Coronary artery (tissue), 2 donors: ENCODE data around the gene KIAA0408.
"Not testable (repeated sequence)": the region's sequence is repeated elsewhere in the genome, so short reads cannot be mapped to it uniquely, and the experiment has no call there.

ENCODE experiments used
- DNase-seq: peaks from one replicate; pipeline ENCODE4 v3.0.0-alpha.2; 2017; ENCODE audit warnings: low spot score
- H3K27ac ChIP-seq, 2 donors: fragments of 200-600 bp; sonication (generic); one replicate each; pipeline ENCODE4 v1.5.1; 2016 to 2019
- H3K4me3 ChIP-seq: fragments of 200-600 bp; sonication (generic); 2 replicates; pipeline ENCODE4 v1.5.1; 2016; ENCODE audit warnings: mild to moderate bottlenecking, moderate library complexity
- TF ChIP-seq, protein P1 (sequence below): fragments of 200-600 bp; sonication (generic); IDR thresholded peaks from one replicate; pipeline ENCODE4 v1.5.1; 2019; ENCODE audit warnings: antibody characterized with exemption

The KIAA0408 gene

DNA sequence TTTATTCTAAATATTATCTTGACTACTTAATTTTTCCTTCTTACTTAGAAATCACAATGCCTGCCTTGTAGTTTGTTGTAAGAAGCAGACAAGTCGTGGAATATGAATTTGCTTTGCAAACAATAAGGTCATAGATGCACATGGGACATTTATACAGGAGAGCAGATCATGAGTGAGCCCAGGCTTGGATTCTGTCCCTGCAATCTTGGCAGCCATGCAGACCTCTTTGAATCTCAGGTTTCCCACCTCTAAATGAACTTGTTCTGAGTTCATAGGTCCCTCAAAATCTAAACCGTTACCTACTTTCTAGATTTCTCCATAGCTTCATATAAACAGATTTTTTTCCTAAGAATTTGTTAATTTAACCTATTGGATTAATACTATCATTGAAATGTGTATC lies 19.5 kb downstream of the KIAA0408 start:
- DNase-seq = no peak
- Histone ChIP-seq H3K27ac (no peak overlapping the region), H3K4me3 (no peak overlapping the region)
- TF ChIP-seq, protein P1, sequence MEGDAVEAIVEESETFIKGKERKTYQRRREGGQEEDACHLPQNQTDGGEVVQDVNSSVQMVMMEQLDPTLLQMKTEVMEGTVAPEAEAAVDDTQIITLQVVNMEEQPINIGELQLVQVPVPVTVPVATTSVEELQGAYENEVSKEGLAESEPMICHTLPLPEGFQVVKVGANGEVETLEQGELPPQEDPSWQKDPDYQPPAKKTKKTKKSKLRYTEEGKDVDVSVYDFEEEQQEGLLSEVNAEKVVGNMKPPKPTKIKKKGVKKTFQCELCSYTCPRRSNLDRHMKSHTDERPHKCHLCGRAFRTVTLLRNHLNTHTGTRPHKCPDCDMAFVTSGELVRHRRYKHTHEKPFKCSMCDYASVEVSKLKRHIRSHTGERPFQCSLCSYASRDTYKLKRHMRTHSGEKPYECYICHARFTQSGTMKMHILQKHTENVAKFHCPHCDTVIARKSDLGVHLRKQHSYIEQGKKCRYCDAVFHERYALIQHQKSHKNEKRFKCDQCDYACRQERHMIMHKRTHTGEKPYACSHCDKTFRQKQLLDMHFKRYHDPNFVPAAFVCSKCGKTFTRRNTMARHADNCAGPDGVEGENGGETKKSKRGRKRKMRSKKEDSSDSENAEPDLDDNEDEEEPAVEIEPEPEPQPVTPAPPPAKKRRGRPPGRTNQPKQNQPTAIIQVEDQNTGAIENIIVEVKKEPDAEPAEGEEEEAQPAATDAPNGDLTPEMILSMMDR = no peak

DNA sequence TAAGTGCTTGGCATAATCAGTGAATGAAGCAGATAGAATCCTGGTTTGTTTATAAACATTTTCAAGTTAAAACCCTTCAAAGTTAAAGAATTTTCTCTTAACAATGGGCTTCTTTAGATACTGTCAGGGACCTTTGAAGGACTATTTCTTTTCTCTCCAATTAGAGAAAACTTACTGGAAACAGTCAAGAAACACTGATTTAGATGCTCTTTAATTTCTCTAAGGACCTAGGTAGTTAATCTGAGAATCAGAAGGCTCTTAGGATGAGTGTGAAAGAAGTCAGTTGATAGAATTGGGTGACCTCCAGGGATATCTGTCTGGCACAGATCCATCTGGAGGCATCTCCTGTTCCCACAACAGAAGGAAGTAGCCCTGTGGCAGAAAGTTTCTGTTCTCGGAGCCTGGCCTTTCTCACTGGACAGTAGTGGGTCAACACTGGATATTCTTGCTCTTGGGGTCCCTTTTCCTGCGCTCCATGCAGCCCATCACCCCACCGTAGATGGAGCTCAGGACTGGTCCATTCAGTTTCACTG lies 22.5 kb downstream of the KIAA0408 start:
- no peak for DNase-seq
- no peak overlapping the region for H3K4me3 ChIP-seq
- H3K27ac ChIP-seq = no peak overlapping the region
- TF ChIP-seq, protein P1 = no peak

DNA sequence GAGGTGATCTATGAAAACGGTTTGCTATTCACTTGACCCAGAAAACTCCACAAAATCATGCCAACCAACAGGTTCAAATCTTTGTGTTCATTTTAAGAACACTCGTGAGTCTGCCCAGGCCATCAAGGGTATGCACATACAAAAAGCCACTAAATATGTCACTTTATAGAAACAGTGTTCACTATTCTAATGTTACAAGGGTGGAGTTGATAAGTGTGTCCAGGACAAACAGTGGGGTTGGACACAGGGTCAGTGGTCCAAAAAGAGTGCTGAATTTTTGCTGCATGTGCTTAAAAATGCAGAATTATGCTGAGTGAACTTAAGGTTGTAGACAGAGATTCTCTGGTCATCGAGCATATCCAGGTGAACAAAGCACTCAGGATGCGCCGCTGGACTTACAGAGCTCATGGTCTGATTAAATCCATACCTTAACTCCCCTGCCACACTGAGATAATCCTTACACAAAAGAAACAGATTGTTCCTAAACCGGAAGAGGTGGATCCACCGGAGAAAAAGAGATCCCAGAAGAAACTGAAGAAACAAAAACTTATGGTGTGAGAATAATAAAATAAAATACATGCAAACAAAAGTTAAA lies 23.5 kb downstream of the KIAA0408 start:
- H3K4me3 ChIP-seq = no peak overlapping the region
- no peak overlapping the region for H3K27ac ChIP-seq
- DNase-seq = no peak
- TF ChIP-seq, protein P1 = no peak

DNA sequence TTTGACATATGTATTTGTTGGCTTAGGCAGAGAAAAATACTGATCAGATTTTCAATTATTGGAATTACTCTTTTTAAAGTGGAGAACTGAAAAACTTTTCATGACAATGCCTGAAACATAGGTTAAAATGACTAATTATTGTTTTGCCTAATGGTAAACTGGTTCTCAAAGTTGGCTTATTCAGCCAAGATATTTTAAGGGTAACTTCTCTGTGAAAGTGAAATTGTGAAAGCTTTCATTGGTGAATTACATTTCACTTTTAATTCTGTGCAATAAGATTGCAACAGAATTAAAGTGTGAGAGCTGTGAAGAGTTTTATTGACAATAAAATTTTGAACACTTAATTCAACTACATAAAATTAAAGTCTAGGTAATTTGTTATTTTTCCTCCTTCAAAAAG lies 24.5 kb downstream of the KIAA0408 start:
- Histone ChIP-seq H3K4me3 (no peak overlapping the region), H3K27ac (no peak overlapping the region)
- TF ChIP-seq, protein P1 = no peak
- DNase-seq = no peak

GRCh38 chr6:127428562-127428961 lies 30.6 kb downstream of the KIAA0408 start:
- H3K27ac ChIP-seq, DNase-seq, H3K4me3 ChIP-seq: not testable (repeated sequence)

- TF ChIP-seq, protein P1 = no peak
- Histone ChIP-seq H3K27ac (no peak overlapping the region), H3K4me3 (no peak overlapping the region)
- DNase-seq = no peak
These were observed 35.3 kb downstream of the KIAA0408 start for GRCh38 chr6:127423921-127424320.

- H3K27ac ChIP-seq, H3K4me3 ChIP-seq, DNase-seq: not testable (repeated sequence)
These were observed 38.0 kb downstream of the KIAA0408 start for GRCh38 chr6:127421164-127421563.

- DNase-seq = no peak
- Histone ChIP-seq H3K4me3 (no peak overlapping the region), H3K27ac (no peak overlapping the region)
- TF ChIP-seq, protein P1 = no peak
These were observed 38.6 kb downstream of the KIAA0408 start for GRCh38 chr6:127420556-127420955.
